ENCODE measurements around the gene ZFP28.

The ZFP28 gene

DNA sequence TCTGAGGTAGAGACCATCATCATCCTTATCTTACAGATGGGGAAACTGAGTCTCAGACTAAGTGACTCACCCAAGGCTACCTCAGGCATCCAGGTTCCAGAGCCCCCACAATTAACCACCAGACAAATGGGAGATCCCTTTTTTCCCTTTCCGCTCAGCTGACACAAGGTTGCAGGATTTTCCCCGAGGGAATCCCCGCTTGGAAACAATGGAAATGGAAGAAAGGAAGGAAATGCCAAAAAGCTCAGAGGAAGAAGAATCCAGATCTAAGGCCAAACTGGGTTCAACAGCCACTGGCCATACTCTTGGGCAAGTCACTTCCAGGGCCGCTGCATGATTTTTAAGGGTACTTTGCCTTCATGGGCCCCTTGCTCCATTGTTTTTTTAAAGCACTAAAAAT, 57.9 kb downstream of the ZFP28 start:
- DNase-seq, result no peak

- DNase-seq, result no peak
These were observed 58.9 kb downstream of the ZFP28 start for GRCh38 chr19:56597696-56598095.

DNA sequence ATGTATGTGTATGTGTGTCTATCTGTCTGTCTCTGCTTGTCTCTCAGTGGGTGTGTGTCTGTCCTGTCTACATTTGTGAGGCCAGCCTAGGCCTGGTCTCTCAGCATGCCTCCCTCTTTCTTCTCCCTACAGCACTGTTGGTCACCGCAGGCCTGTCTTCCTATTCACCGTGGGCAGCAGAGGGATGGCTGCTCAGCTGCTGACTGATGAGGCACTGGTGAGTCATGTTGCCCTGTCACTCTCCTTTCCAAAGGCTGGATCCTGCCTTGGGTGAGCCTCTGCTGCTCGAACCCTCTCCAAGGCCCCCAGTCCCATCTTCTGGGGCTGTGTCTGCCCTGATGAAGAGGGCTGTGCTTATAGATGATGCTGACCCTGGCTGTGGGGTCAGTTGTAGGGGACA, 62.6 kb downstream of the ZFP28 start:
- DNase-seq, result no peak

DNA sequence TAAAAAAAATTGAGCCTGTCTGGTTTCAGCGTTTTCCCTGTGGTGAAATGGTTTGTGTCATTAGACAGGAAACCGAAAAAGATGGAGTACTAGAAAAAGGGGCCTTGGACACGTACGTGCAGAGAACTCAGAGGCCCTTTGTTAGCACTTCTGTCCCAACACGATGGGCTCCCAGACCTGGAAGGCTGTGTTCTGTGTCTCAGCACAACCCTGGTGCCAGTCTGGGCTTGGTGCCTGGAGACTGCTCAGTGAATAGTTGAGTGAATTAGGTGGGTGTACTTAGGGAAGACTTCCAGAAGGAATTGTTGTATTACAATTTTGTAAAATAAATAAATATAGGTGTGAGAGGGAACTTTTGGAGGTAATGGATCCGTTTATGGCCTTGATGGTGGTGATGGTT, 65.1 kb downstream of the ZFP28 start:
- DNase-seq, result no peak

Data from activated gamma-delta T cell treated with Interleukin-2 at 50 U/mL for 16 hours (primary cell).